OCI-LY1 (cell line): ENCODE measurements around the gene IKZF2.
"Not testable (repeated sequence)": the region's sequence is repeated elsewhere in the genome, so short reads cannot be mapped to it uniquely, and the experiment has no call there.

Experiments
- H2AFZ ChIP-seq: fragments of 200-600 bp; sonication (generic), shearing (Covaris generic); 2 replicates; pipeline ENCODE4 v1.6.0; 2014; ENCODE audit warnings: antibody characterized with exemption, mild to moderate bottlenecking, low read length
- H3F3A ChIP-seq: fragments of 200-600 bp; sonication (generic), shearing (Covaris generic); 2 replicates; pipeline ENCODE4 v1.6.0; 2014; ENCODE audit warnings: mild to moderate bottlenecking, antibody characterized with exemption, low read length, moderate library complexity; ENCODE audit not compliant: insufficient read depth
- H3K27ac ChIP-seq: fragments of 200-600 bp; sonication (generic); 2 replicates; pipeline ENCODE4 v1.5.1; 2014; ENCODE audit warnings: low read length, mixed run types, mild to moderate bottlenecking, low read depth; ENCODE audit not compliant: poor library complexity, severe bottlenecking
- H3K27me3 ChIP-seq: fragments of 200-600 bp; sonication (generic); 2 replicates; pipeline ENCODE4 v1.6.0; 2014; ENCODE audit warnings: antibody characterized with exemption, mild to moderate bottlenecking, low read length, moderate library complexity; ENCODE audit not compliant: insufficient read depth
- H3K36me3 ChIP-seq: fragments of 200-600 bp; sonication (generic); 2 replicates; pipeline ENCODE4 v1.6.1; 2014; ENCODE audit warnings: mild to moderate bottlenecking, antibody characterized with exemption, low read length, moderate library complexity, mixed read lengths; ENCODE audit not compliant: insufficient read depth
- H3K4me1 ChIP-seq: fragments of 200-600 bp; sonication (generic); 2 replicates; pipeline ENCODE4 v1.5.1; 2014; ENCODE audit warnings: mild to moderate bottlenecking, low read length, moderate library complexity; ENCODE audit not compliant: insufficient read depth, severe bottlenecking
- H3K4me2 ChIP-seq: fragments of 200-600 bp; sonication (generic), shearing (Covaris generic); 2 replicates; pipeline ENCODE4 v1.6.1; 2014; ENCODE audit warnings: low read length
- H3K4me3 ChIP-seq: fragments of 200-600 bp; sonication (generic); 2 replicates; pipeline ENCODE4 v1.5.1; 2014; ENCODE audit warnings: low read length, low read depth, mild to moderate bottlenecking, mixed read lengths; ENCODE audit not compliant: poor library complexity, severe bottlenecking
- H3K79me2 ChIP-seq: fragments of 200-600 bp; shearing (Covaris generic); 2 replicates; pipeline ENCODE4 v1.6.1; 2016; ENCODE audit warnings: mixed run types, low read length, mixed read lengths; ENCODE audit not compliant: insufficient read depth
- H3K9ac ChIP-seq: fragments of 200-600 bp; sonication (generic), shearing (Covaris generic); 2 replicates; pipeline ENCODE4 v1.6.1; 2014; ENCODE audit warnings: mild to moderate bottlenecking, low read length, mixed read lengths
- H3K9me2 ChIP-seq: fragments of 200-600 bp; sonication (generic), shearing (Covaris generic); 2 replicates; pipeline ENCODE4 v1.6.1; 2014; ENCODE audit warnings: low read depth, mild to moderate bottlenecking, low read length, mixed read lengths
- H3K9me3 ChIP-seq: fragments of 200-600 bp; shearing (Covaris generic); 2 replicates; pipeline ENCODE4 v1.6.1; 2014; ENCODE audit warnings: low read length, mixed read lengths
- H4K20me1 ChIP-seq: fragments of 200-600 bp; sonication (generic), shearing (Covaris generic); 2 replicates; pipeline ENCODE4 v1.6.0; 2016; ENCODE audit warnings: mild to moderate bottlenecking, low read length; ENCODE audit not compliant: insufficient read depth
- EZH2 ChIP-seq: fragments of 200-600 bp; sonication (generic), shearing (Covaris generic); IDR thresholded peaks from 2 replicates; pipeline ENCODE4 v1.8.0; 2017; ENCODE audit warnings: borderline replicate concordance, mixed run types, mild to moderate bottlenecking, antibody characterized with exemption, low read length, moderate library complexity, mixed read lengths
- TF ChIP-seq, protein P1 (sequence below): fragments of 200-600 bp; sonication (generic), shearing (Covaris generic); IDR thresholded peaks from 2 replicates; pipeline ENCODE4 v1.5.1; 2017; ENCODE audit warnings: mild to moderate bottlenecking, antibody characterized with exemption, low read length, moderate library complexity, mixed read lengths

IKZF2 gene

GRCh38 chr2:213022987-213023386 is 128.4 kb downstream of the IKZF2 start:
- no peaks in the 10 kb centered on the region for H3K4me1 ChIP-seq
- no peak overlapping the region for H3K4me2 ChIP-seq
- no peaks in the 10 kb centered on the region for H4K20me1 ChIP-seq
- H3K36me3 ChIP-seq, result peaks cover 84% of the 10 kb centered on the region
- H3F3A ChIP-seq, result 0 out of 2 replicates have a peak, but pooled peaks cover 4% of the 10 kb centered on the region
- H2AFZ ChIP-seq, result no peak overlapping the region
- H3K79me2 ChIP-seq, result no peaks in the 10 kb centered on the region; the same call in 1 of the 2 replicates
- H3K27ac ChIP-seq, result no peak overlapping the region
- TF ChIP-seq, protein P1, sequence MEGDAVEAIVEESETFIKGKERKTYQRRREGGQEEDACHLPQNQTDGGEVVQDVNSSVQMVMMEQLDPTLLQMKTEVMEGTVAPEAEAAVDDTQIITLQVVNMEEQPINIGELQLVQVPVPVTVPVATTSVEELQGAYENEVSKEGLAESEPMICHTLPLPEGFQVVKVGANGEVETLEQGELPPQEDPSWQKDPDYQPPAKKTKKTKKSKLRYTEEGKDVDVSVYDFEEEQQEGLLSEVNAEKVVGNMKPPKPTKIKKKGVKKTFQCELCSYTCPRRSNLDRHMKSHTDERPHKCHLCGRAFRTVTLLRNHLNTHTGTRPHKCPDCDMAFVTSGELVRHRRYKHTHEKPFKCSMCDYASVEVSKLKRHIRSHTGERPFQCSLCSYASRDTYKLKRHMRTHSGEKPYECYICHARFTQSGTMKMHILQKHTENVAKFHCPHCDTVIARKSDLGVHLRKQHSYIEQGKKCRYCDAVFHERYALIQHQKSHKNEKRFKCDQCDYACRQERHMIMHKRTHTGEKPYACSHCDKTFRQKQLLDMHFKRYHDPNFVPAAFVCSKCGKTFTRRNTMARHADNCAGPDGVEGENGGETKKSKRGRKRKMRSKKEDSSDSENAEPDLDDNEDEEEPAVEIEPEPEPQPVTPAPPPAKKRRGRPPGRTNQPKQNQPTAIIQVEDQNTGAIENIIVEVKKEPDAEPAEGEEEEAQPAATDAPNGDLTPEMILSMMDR, result no peak
- no peak for TF ChIP-seq EZH2
- no peak overlapping the region for H3K9ac ChIP-seq
- H3K27me3 ChIP-seq, result no peaks in the 10 kb centered on the region
- H3K9me3 ChIP-seq, result no peaks in the 10 kb centered on the region
- H3K9me2 ChIP-seq, result no peaks in the 10 kb centered on the region
- H3K4me3 ChIP-seq, result no peak overlapping the region

DNA sequence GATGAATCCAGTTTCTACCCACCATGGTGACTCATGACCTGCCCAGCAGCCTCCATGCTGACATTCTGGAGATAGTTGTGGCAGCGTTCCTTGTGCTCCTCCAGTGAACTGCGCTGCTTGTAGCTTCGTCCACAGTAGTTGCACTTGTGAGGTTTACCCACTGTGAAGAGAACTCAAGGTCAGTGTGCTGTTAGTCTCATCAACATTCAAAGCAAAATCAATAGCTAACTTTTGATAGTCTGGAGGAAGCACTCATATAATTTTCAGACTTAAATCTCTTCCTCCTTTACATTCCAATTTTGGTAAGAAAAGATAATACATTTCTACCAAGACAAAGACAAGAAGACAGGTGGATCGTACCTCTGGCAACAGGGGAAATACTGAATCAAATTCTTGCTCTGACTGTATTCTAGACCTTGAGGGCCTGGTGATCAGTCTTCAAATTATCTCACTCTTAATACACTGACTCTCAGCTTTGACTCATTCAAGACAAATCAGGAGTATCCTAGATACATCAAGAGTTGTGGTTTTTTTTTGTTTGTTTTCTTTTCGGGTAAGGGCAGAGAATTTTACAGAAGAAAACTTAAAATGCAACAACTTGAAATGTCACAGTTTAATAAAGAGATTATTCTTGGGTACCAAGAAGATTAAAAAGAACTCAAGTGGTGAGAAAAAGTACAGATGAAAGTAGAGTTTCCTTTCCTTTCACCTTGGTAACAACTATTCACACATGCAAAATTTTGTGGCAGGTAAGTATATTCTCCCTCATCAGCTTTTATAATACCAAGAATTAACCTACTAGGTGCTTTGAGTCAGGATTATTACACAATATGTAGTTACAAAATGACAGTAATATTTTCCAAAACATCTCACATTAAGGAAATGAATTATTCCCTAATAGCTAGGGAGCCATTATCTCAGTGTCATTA is 129.2 kb downstream of the IKZF2 start:
- Histone ChIP-seq H3K79me2 (no peaks in the 10 kb centered on the region), H3K27me3 (no peaks in the 10 kb centered on the region), H3K4me1 (no peaks in the 10 kb centered on the region), H3K9ac (no peak overlapping the region), H3K4me2 (no peak overlapping the region), H4K20me1 (no peaks in the 10 kb centered on the region), H3K9me2 (no peaks in the 10 kb centered on the region), H3K27ac (no peak overlapping the region), H2AFZ (no peak overlapping the region), H3K9me3 (no peaks in the 10 kb centered on the region), H3K4me3 (no peak overlapping the region), H3K36me3 (peaks cover 87% of the 10 kb centered on the region), H3F3A (0 out of 2 replicates have a peak, but pooled peaks cover 4% of the 10 kb centered on the region)
- TF ChIP-seq, protein P1, result no peak
- TF ChIP-seq EZH2, result no peak

- H3K27me3 ChIP-seq, H3K9me2 ChIP-seq, H3K4me2 ChIP-seq, H3K79me2 ChIP-seq, H3F3A ChIP-seq, H3K9me3 ChIP-seq, H3K4me3 ChIP-seq, H3K9ac ChIP-seq, H4K20me1 ChIP-seq, H3K27ac ChIP-seq, H3K4me1 ChIP-seq, H2AFZ ChIP-seq: not testable (repeated sequence)
- H3K36me3 ChIP-seq, result peaks cover 90% of the 10 kb centered on the region
These were observed 130.5 kb downstream of the IKZF2 start for GRCh38 chr2:213020913-213021312.

- Histone ChIP-seq H3K9ac (no peak overlapping the region), H3K4me1 (no peaks in the 10 kb centered on the region), H3K4me2 (no peak overlapping the region), H3K79me2 (no peaks in the 10 kb centered on the region), H3K4me3 (no peak overlapping the region), H3K27me3 (no peaks in the 10 kb centered on the region), H3F3A (0 out of 2 replicates have a peak, but pooled peaks cover 4% of the 10 kb centered on the region), H3K9me2 (no peaks in the 10 kb centered on the region), H3K9me3 (no peaks in the 10 kb centered on the region), H3K36me3 (peaks cover 90% of the 10 kb centered on the region), H3K27ac (no peak overlapping the region), H4K20me1 (no peaks in the 10 kb centered on the region), H2AFZ (no peak overlapping the region)
- TF ChIP-seq, protein P1, result no peak
- TF ChIP-seq EZH2, result no peak
These were observed 131.1 kb downstream of the IKZF2 start for GRCh38 chr2:213020268-213020667.
